ENCODE data around the gene WNT9A. TPM values are rescaled to one million over a fixed set of nuclear protein-coding genes. Genes with fewer than 3 reads are reported as not detected.

WNT9A gene
- total RNA-seq, 2 donors from 2014 or later, result 1.4 to 2.0 TPM

- intact Hi-C loops (cut with DNase I), result no loop called here
- Histone ChIP-seq H3K36me3 (no peaks in the 10 kb centered on the region), H3K9me3 (no peaks in the 10 kb centered on the region), H3K27me3 (replicated peaks; ENCODE audit: insufficient read depth) (no peaks in the 10 kb centered on the region), H3K4me1 (replicated peaks) (no peaks in the 10 kb centered on the region), H3K4me3 (no peak overlapping the region), H3K27ac (no peak overlapping the region)
- DNase-seq (ENCODE audit: low spot score), result no peak
- TF ChIP-seq POLR2AphosphoS5 (IDR thresholded peaks at IDR 0.05), result no peak
- TF ChIP-seq, protein P1, sequence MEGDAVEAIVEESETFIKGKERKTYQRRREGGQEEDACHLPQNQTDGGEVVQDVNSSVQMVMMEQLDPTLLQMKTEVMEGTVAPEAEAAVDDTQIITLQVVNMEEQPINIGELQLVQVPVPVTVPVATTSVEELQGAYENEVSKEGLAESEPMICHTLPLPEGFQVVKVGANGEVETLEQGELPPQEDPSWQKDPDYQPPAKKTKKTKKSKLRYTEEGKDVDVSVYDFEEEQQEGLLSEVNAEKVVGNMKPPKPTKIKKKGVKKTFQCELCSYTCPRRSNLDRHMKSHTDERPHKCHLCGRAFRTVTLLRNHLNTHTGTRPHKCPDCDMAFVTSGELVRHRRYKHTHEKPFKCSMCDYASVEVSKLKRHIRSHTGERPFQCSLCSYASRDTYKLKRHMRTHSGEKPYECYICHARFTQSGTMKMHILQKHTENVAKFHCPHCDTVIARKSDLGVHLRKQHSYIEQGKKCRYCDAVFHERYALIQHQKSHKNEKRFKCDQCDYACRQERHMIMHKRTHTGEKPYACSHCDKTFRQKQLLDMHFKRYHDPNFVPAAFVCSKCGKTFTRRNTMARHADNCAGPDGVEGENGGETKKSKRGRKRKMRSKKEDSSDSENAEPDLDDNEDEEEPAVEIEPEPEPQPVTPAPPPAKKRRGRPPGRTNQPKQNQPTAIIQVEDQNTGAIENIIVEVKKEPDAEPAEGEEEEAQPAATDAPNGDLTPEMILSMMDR (IDR thresholded peaks at IDR 0.05), result no peak
- no peak for TF ChIP-seq POLR2A (IDR thresholded peaks at IDR 0.05)
- WGBS, result 86% methylated on average over 16 of the region's 18 CpGs
Observed at GRCh38 chr1:227923353-227924167, 24.2 kb downstream of the WNT9A start.

GRCh38 chr1:227922501-227923352, 25.0 kb downstream of the WNT9A start:
- H3K27ac ChIP-seq, result no peak overlapping the region
- H3K36me3 ChIP-seq, result no peaks in the 10 kb centered on the region
- TF ChIP-seq POLR2AphosphoS5 (IDR thresholded peaks at IDR 0.05) (no peak), POLR2A (IDR thresholded peaks at IDR 0.05) (no peak)
- TF ChIP-seq, protein P1 (IDR thresholded peaks at IDR 0.05), result no peak
- DNase-seq (ENCODE audit: low spot score), result no peak
- no peak overlapping the region for H3K4me3 ChIP-seq
- no peaks in the 10 kb centered on the region for H3K27me3 ChIP-seq (replicated peaks; ENCODE audit: insufficient read depth)
- intact Hi-C loops (cut with DNase I), result no loop called here
- WGBS, result 72% methylated on average over 18 of the region's 18 CpGs
- H3K9me3 ChIP-seq, result no peaks in the 10 kb centered on the region
- H3K4me1 ChIP-seq (replicated peaks), result no peaks in the 10 kb centered on the region

DNA sequence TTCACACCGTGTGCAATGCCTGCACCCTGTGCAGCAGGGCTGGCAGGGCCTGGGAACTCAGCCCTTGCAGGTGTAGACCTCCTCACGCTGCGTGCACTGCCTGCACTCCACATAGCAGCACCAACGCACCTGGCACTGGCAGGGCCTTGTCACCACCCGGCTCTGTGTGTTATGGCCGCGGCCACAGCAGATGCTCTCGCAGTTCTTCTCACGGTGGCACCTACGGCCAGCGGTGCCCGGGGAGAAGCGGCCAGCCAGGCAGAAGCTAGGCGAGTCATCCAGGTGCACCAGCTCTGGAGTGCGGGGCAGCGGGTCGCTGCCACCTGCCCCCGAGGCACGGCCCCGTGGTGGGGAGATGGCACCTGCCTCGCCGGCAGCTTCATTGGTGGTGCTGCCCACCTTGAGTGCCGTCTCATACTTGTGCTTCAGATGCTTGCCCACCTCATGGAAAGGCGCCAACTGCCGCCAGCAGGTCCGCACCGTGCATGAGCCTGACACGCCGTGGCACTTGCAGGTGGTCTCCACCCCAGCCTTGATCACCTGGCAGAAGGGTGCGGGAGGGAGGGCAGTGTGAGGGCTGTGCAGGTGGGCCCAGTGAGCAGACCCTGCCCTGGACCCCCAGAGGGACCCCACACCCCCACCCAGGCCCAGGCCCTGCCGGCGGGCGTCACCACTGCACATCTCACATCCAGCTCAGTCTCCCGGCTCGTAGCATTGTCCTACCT, 26.1 kb downstream of the WNT9A start:
- no peak overlapping the region for H3K4me3 ChIP-seq
- DNase-seq (ENCODE audit: low spot score), result no peak

GRCh38 chr1:227920896-227921295, 26.8 kb downstream of the WNT9A start:
- TF ChIP-seq, protein P1 (IDR thresholded peaks at IDR 0.05), result no peak
- TF ChIP-seq POLR2AphosphoS5 (IDR thresholded peaks at IDR 0.05), result no peak
- no peak for TF ChIP-seq POLR2A (IDR thresholded peaks at IDR 0.05)
- H3K4me3 ChIP-seq, result no peak overlapping the region
- no peaks in the 10 kb centered on the region for H3K36me3 ChIP-seq
- 93% methylated on average over 8 of the region's 8 CpGs for WGBS
- no peaks in the 10 kb centered on the region for H3K27me3 ChIP-seq (replicated peaks; ENCODE audit: insufficient read depth)
- no peaks in the 10 kb centered on the region for H3K4me1 ChIP-seq (replicated peaks)
- no peaks in the 10 kb centered on the region for H3K9me3 ChIP-seq
- no peak overlapping the region for H3K27ac ChIP-seq
- intact Hi-C loops (cut with DNase I), result no loop called here
- DNase-seq (ENCODE audit: low spot score), result no peak

More for the DNA sequence above, 26.1 kb downstream of the WNT9A start:
- TF ChIP-seq POLR2AphosphoS5 (IDR thresholded peaks at IDR 0.05) (no peak), POLR2A (IDR thresholded peaks at IDR 0.05) (no peak)
- TF ChIP-seq, protein P1 (IDR thresholded peaks at IDR 0.05), result no peak
- H3K36me3 ChIP-seq, result no peaks in the 10 kb centered on the region
- H3K27ac ChIP-seq, result no peak overlapping the region
- no peaks in the 10 kb centered on the region for H3K4me1 ChIP-seq (replicated peaks)
- WGBS, result 94% methylated on average over 28 of the region's 35 CpGs
- intact Hi-C loops (cut with DNase I), result no loop called here
- H3K27me3 ChIP-seq (replicated peaks; ENCODE audit: insufficient read depth), result no peaks in the 10 kb centered on the region
- H3K9me3 ChIP-seq, result no peaks in the 10 kb centered on the region
